DND-41 (cell line): ENCODE results near the gene MAPK12.
A peak's percentile ranks its signal among the peaks of the same experiment; 100 is the strongest.

Experiments used
- CTCF ChIP-seq: IDR thresholded peaks from 2 replicates; pipeline ENCODE4 v1.5.1; 2012; ENCODE audit warnings: borderline replicate concordance, low read length, moderate library complexity, mild to moderate bottlenecking; ENCODE audit not compliant: poor library complexity, severe bottlenecking; ENCODE audit errors: extremely low read depth
- EZH2 ChIP-seq: IDR thresholded peaks from 3 replicates; pipeline ENCODE4 v1.6.1; 2012; ENCODE audit warnings: borderline replicate concordance, low read depth, mild to moderate bottlenecking, moderate library complexity, low read length, inconsistent platforms; ENCODE audit not compliant: severe bottlenecking

- TF ChIP-seq CTCF (peak; percentile 52), EZH2 (no peak)
These were observed 24.6 kb downstream of the MAPK12 start for GRCh38 chr22:50236731-50237409.
